HepG2 (cell line): Measurements from ENCODE around the gene SCYL1. TPM values are rescaled to one million over a fixed set of nuclear protein-coding genes. Genes with fewer than 3 reads are reported as not detected.

Experiments
- ATF7-NPFF ChIP-seq: sonication (generic); formaldehyde crosslinking; IDR thresholded peaks from 2 replicates; pipeline ENCODE4 v1.8.1; 2023; ENCODE audit warnings: mild to moderate bottlenecking, low read depth, missing genetic modification reagents, moderate library complexity
- CREM ChIP-seq, 2 experiments: sonication (generic) in 1 of 2; formaldehyde crosslinking in 1 of 2; IDR thresholded peaks; 2 replicates each; pipeline versions ENCODE4 v1.4.0 to v1.6.1; 2016 to 2020; ENCODE audit warnings: antibody characterized with exemption in 1 of 2, mild to moderate bottlenecking in 1 of 2, missing genetic modification reagents in 1 of 2
- FOXM1 ChIP-seq: sonication (generic); formaldehyde crosslinking; IDR thresholded peaks from 2 replicates; pipeline ENCODE4 v1.5.0; 2020; ENCODE audit warnings: missing genetic modification reagents
- GFI1 ChIP-seq: sonication (generic); formaldehyde crosslinking; IDR thresholded peaks from 2 replicates; pipeline ENCODE4 v1.5.0; 2020; ENCODE audit warnings: missing genetic modification reagents, mild to moderate bottlenecking, borderline replicate concordance
- GZF1 ChIP-seq: sonication (generic); formaldehyde crosslinking; IDR thresholded peaks from 2 replicates; pipeline ENCODE4 v1.5.1; 2020; ENCODE audit warnings: mild to moderate bottlenecking, missing genetic modification reagents
- KDM5B ChIP-seq: sonication (generic); formaldehyde crosslinking; IDR thresholded peaks from 2 replicates; pipeline ENCODE4 v1.4.0; 2020; ENCODE audit warnings: missing genetic modification reagents, mild to moderate bottlenecking, borderline replicate concordance
- LCORL ChIP-seq, 2 experiments: fragments of 450-650 bp in 1 of 2; sonication (generic) in 1 of 2; formaldehyde crosslinking in 1 of 2; IDR thresholded peaks; 2 replicates each; pipeline versions ENCODE4 v1.5.0 to v1.6.1; 2017 to 2020; ENCODE audit warnings: antibody characterized with exemption in 1 of 2, missing genetic modification reagents in 1 of 2
- NFKBIZ ChIP-seq: IDR thresholded peaks from 2 replicates; pipeline ENCODE4 v1.6.1; 2018; ENCODE audit warnings: missing genetic modification reagents, missing compliant biosample characterization
- NR2F1 ChIP-seq, 2 experiments: fragments of 450-650 bp in 1 of 2; formaldehyde crosslinking in 1 of 2; IDR thresholded peaks; 2 replicates each; pipeline versions ENCODE4 v1.5.0 to v1.6.1; 2016 to 2020; ENCODE audit warnings: mild to moderate bottlenecking in 1 of 2, missing compliant biosample characterization in 1 of 2, missing genetic modification reagents in 1 of 2, moderate library complexity in 1 of 2
- NR2F6 ChIP-seq, 2 experiments: IDR thresholded peaks; 2 replicates each; pipeline ENCODE4 v1.6.1; 2016; ENCODE audit warnings: antibody characterized with exemption in 1 of 2, mild to moderate bottlenecking in 1 of 2
- RNF219 ChIP-seq: sonication (generic); formaldehyde crosslinking; IDR thresholded peaks from 2 replicates; pipeline ENCODE4 v1.5.0; 2020; ENCODE audit warnings: mild to moderate bottlenecking, missing genetic modification reagents
- SKI ChIP-seq: fragments of 450-650 bp; IDR thresholded peaks from one replicate; pipeline ENCODE4 v1.6.1; 2018; ENCODE audit warnings: mild to moderate bottlenecking; ENCODE audit not compliant: partially characterized antibody
- SOX6 ChIP-seq, 2 experiments: fragments of 450-650 bp in 1 of 2; sonication (generic) in 1 of 2; formaldehyde crosslinking in 1 of 2; IDR thresholded peaks; 2 replicates each; pipeline versions ENCODE4 v1.4.0 to v1.6.1; 2017 to 2020; ENCODE audit warnings: antibody characterized with exemption in 1 of 2, mild to moderate bottlenecking in 1 of 2, missing genetic modification reagents in 1 of 2
- THAP11 ChIP-seq: IDR thresholded peaks from 2 replicates; pipeline ENCODE4 v1.6.1; 2016; ENCODE audit warnings: missing biosample characterization, missing genetic modification reagents
- YEATS4 ChIP-seq: sonication (generic); formaldehyde crosslinking; IDR thresholded peaks from 2 replicates; pipeline ENCODE4 v1.4.0; 2020; ENCODE audit warnings: missing genetic modification reagents, borderline replicate concordance
- ZFYVE20 ChIP-seq: sonication (generic); formaldehyde crosslinking; IDR thresholded peaks from 2 replicates; pipeline ENCODE4 v1.8.0; 2023; ENCODE audit warnings: low read depth, mild to moderate bottlenecking, moderate library complexity, missing genetic modification reagents, borderline replicate concordance
- ZNF30 ChIP-seq: sonication (generic); formaldehyde crosslinking; IDR thresholded peaks from 2 replicates; pipeline ENCODE4 v1.5.0; 2020; ENCODE audit warnings: mild to moderate bottlenecking, missing genetic modification reagents
- ZNF34 ChIP-seq: sonication (generic); formaldehyde crosslinking; IDR thresholded peaks from 2 replicates; pipeline ENCODE4 v1.4.0; 2020; ENCODE audit warnings: mild to moderate bottlenecking, missing genetic modification reagents, borderline replicate concordance
- ZNF430 ChIP-seq: sonication (generic); formaldehyde crosslinking; IDR thresholded peaks from 2 replicates; pipeline ENCODE4 v1.9.0; 2021; ENCODE audit warnings: mild to moderate bottlenecking, missing genetic modification reagents
- ZNF543 ChIP-seq: sonication (generic); formaldehyde crosslinking; IDR thresholded peaks from 2 replicates; pipeline ENCODE4 v1.4.0; 2020; ENCODE audit warnings: mild to moderate bottlenecking, missing genetic modification reagents
- ZNF556 ChIP-seq: sonication (generic); formaldehyde crosslinking; IDR thresholded peaks from 2 replicates; pipeline ENCODE4 v1.4.0; 2020; ENCODE audit warnings: mild to moderate bottlenecking, missing genetic modification reagents, borderline replicate concordance
- ZNF816 ChIP-seq: sonication (generic); formaldehyde crosslinking; IDR thresholded peaks from 2 replicates; pipeline ENCODE4 v1.8.0; 2022; ENCODE audit warnings: missing genetic modification reagents, mild to moderate bottlenecking, borderline replicate concordance
- polyA plus RNA-seq, 8 experiments: library from polyadenylated mRNA; depleted of rRNA in 3 of 8; stranded (reverse) in 7 of 8; unstranded in 1 of 8; fragments of >200 nt; fragmentation: Illumina TruSeq in 4 of 8; extraction: Trizol in 4 of 8; gene quantifications; 2 replicates each; pipeline versions ENCODE4 v1.2.1 to v1.2.3, GENCODE V29; 2011 to 2016; ENCODE audit warnings: low read depth in 4 of 8, missing spikeins in 1 of 8, mixed read lengths in 1 of 8; ENCODE audit not compliant: insufficient read depth in 1 of 8
- total RNA-seq, 5 experiments: library from RNA; depleted of rRNA; stranded (reverse); fragments of >200 nt; fragmentation: Illumina TruSeq; extraction: Trizol; gene quantifications; 2 replicates each; pipeline ENCODE4 v1.2.3, GENCODE V29; 2016; ENCODE audit warnings: low read depth in 1 of 5
- TF ChIP-seq, protein P1 (sequence below): sonication (generic); formaldehyde crosslinking; IDR thresholded peaks from 2 replicates; pipeline ENCODE4 v1.4.0; 2020; ENCODE audit warnings: mild to moderate bottlenecking, low read depth, missing genetic modification reagents
- TF ChIP-seq, protein P2 (sequence below): sonication (generic); formaldehyde crosslinking; IDR thresholded peaks from 2 replicates; pipeline ENCODE4 v1.5.0; 2020; ENCODE audit warnings: missing genetic modification reagents
- TF ChIP-seq, protein P3 (sequence below): sonication (generic); formaldehyde crosslinking; IDR thresholded peaks from 2 replicates; pipeline ENCODE4 v1.5.0; 2020; ENCODE audit warnings: missing genetic modification reagents

The SCYL1 gene
- total and polyA plus RNA-seq, 2 of the 13 experiments (the other 11 are each of a cell fraction or from before 2014, with no cell fraction given): 65.9 to 103 TPM

DNA sequence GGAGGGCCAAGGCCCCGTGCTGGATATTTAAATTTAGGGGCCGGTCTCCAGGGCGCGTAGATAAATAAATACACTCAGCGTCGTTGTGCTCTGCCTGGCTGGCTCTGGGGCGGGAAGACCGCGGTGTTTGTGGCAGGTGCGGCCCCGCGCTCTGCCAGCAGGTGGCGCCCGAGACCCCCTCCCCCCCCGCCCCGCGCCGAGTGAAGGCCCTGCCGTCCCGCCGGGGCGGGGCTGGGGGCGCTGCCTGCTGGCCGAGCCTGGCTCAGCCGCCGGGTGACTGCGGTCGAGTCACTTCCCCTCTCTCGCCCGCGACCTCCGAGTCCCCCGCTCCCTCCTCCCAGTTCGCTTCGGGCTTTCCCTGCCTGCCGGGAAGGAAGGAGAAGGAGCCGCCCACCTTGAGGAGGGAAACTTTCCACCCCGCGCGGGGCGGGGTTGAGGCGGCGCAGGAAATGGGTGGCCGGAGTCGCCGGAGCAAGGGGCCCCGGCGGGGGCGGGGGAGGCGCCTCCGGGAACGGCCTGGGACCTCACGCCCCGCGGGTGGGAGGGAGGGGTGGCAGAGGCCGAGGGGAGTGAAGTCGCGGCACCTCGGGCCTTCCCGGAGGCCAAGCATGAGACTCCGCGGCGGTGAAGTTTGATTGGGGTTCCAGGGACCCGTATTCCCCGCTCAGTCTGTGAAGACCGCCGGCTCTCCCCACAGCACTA is 49.4 kb downstream of the SCYL1 start (continued):
- TF ChIP-seq, protein P1, sequence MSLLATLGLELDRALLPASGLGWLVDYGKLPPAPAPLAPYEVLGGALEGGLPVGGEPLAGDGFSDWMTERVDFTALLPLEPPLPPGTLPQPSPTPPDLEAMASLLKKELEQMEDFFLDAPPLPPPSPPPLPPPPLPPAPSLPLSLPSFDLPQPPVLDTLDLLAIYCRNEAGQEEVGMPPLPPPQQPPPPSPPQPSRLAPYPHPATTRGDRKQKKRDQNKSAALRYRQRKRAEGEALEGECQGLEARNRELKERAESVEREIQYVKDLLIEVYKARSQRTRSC (CRISPR knock-in tag): no peak
- TF ChIP-seq NFKBIZ (CRISPR knock-in tag): no peak
- TF ChIP-seq ATF7-NPFF: peak; percentile 60; the same call in 1 of the 2 replicates
- TF ChIP-seq YEATS4 (CRISPR knock-in tag): 0 out of 2 replicates have a peak, but pooled peaks have one; percentile 37
- TF ChIP-seq ZNF30 (CRISPR knock-in tag): no peak
- TF ChIP-seq ZFYVE20 (CRISPR knock-in tag): no peak
- no peak for TF ChIP-seq GFI1
- TF ChIP-seq RNF219 (CRISPR knock-in tag): no peak
- peak; percentile 62; the same call in 1 of the 2 replicates for TF ChIP-seq KDM5B
- no peak for TF ChIP-seq FOXM1 (CRISPR knock-in tag)
- no peak for TF ChIP-seq LCORL (IDR thresholded peaks at IDR 0.05)
- TF ChIP-seq LCORL (CRISPR knock-in tag; IDR thresholded peaks at IDR 0.05): peak; percentile 43; the same call in 1 of the 2 replicates
- TF ChIP-seq NR2F1 (CRISPR knock-in tag; IDR thresholded peaks at IDR 0.05): no peak
- TF ChIP-seq ZNF556 (CRISPR knock-in tag): peak; percentile 66; the same call in 1 of the 2 replicates
- TF ChIP-seq ZNF816 (CRISPR knock-in tag): no peak
- TF ChIP-seq, protein P2, sequence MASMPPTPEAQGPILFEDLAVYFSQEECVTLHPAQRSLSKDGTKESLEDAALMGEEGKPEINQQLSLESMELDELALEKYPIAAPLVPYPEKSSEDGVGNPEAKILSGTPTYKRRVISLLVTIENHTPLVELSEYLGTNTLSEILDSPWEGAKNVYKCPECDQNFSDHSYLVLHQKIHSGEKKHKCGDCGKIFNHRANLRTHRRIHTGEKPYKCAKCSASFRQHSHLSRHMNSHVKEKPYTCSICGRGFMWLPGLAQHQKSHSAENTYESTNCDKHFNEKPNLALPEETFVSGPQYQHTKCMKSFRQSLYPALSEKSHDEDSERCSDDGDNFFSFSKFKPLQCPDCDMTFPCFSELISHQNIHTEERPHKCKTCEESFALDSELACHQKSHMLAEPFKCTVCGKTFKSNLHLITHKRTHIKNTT (CRISPR knock-in tag): no peak
- TF ChIP-seq GZF1: no peak
- no peak for TF ChIP-seq SOX6 (IDR thresholded peaks at IDR 0.05)
- peak; percentile 31; the same call in 1 of the 2 replicates for TF ChIP-seq SOX6 (CRISPR knock-in tag; IDR thresholded peaks at IDR 0.05)
- no peak for TF ChIP-seq ZNF34 (CRISPR knock-in tag)
- no peak for TF ChIP-seq THAP11
- no peak for TF ChIP-seq CREM (IDR thresholded peaks at IDR 0.05)
- no peak for TF ChIP-seq CREM (CRISPR knock-in tag; IDR thresholded peaks at IDR 0.05)
- TF ChIP-seq SKI: peak; percentile 51
- no peak for TF ChIP-seq ZNF543
- no peak for TF ChIP-seq NR2F6 (IDR thresholded peaks at IDR 0.05)
- no peak for TF ChIP-seq NR2F6 (CRISPR knock-in tag; IDR thresholded peaks at IDR 0.05)
- TF ChIP-seq, protein P3, sequence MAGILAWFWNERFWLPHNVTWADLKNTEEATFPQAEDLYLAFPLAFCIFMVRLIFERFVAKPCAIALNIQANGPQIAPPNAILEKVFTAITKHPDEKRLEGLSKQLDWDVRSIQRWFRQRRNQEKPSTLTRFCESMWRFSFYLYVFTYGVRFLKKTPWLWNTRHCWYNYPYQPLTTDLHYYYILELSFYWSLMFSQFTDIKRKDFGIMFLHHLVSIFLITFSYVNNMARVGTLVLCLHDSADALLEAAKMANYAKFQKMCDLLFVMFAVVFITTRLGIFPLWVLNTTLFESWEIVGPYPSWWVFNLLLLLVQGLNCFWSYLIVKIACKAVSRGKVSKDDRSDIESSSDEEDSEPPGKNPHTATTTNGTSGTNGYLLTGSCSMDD (CRISPR knock-in tag): no peak
- TF ChIP-seq ZNF430 (CRISPR knock-in tag): no peak
